HUES48 (cell line): ENCODE measurements around the gene SCRN2.

Experiments used
- H3K27ac ChIP-seq: one replicate; pipeline ENCODE4 v1.7.0; 2013; ENCODE audit warnings: low read depth, low read length, inconsistent platforms
- H3K27me3 ChIP-seq: 2 replicates; pipeline ENCODE4 v1.6.1; 2013; ENCODE audit warnings: mild to moderate bottlenecking, low read length; ENCODE audit not compliant: control insufficient read depth, insufficient read depth
- H3K36me3 ChIP-seq: 2 replicates; pipeline ENCODE4 v1.6.1; 2013; ENCODE audit warnings: low read length; ENCODE audit not compliant: control insufficient read depth, insufficient read depth
- H3K4me1 ChIP-seq: 2 replicates; pipeline ENCODE4 v1.6.1; 2013; ENCODE audit warnings: mild to moderate bottlenecking, low read length; ENCODE audit not compliant: control insufficient read depth, insufficient read depth
- H3K4me3 ChIP-seq: 2 replicates; pipeline ENCODE4 v1.5.1; 2013; ENCODE audit warnings: mild to moderate bottlenecking, low read depth, low read length
- H3K9ac ChIP-seq: 2 replicates; pipeline ENCODE4 v1.6.1; 2013; ENCODE audit warnings: mild to moderate bottlenecking, low read depth, low read length, moderate library complexity
- H3K9me3 ChIP-seq: 2 replicates; pipeline ENCODE4 v1.6.1; 2013; ENCODE audit warnings: low read length; ENCODE audit not compliant: control insufficient read depth, insufficient read depth

The SCRN2 gene

DNA sequence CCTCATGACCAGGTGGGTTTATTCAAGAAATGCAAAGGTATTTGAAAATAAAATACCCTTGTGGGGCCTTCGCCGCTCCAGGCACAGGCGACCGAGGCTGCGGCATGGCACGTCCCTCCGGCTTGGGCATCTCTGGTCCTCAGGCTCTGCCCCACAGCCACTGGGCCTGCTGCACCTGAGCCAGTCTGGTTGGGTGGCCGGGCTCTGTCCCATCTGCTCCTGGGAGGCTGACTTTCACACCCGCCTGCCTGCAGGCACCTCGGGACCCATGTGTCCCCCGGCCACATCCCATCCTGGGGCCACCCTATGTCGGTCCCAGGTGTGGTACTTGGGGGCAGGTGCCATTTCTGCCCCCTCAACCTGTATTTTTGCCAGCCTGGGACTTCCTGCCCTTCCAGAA lies 40.4 kb downstream of the SCRN2 start:
- no peak overlapping the region for H3K9ac ChIP-seq
- H3K27ac ChIP-seq: no peak overlapping the region
- no peaks in the 10 kb centered on the region for H3K27me3 ChIP-seq
- H3K9me3 ChIP-seq: no peaks in the 10 kb centered on the region
- no peaks in the 10 kb centered on the region for H3K36me3 ChIP-seq
- no peak overlapping the region for H3K4me3 ChIP-seq
- no peaks in the 10 kb centered on the region for H3K4me1 ChIP-seq

DNA sequence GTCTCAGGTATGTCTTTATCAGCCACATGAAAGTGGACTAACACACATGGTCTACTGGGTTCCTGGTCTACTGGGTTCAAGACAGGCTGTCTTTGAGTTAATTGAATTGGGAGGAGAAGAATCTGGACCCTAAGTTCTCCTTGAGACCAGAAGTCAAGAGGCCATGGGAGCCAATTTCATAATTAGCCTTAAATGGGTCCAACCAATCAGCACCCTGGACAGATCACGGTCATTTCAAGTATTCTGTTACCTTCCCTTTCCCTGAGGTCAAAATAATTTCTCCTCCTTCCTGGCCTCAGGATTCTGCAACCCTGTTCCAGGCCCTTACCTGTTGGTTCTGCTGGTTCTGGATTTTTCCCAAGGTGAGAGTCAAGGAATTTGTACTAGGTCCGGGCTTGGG lies 43.3 kb downstream of the SCRN2 start:
- Histone ChIP-seq H3K9me3 (no peaks in the 10 kb centered on the region), H3K4me3 (no peak overlapping the region), H3K27ac (no peak overlapping the region), H3K36me3 (no peaks in the 10 kb centered on the region), H3K4me1 (no peaks in the 10 kb centered on the region), H3K27me3 (peaks cover 15% of the 10 kb centered on the region), H3K9ac (no peak overlapping the region)

DNA sequence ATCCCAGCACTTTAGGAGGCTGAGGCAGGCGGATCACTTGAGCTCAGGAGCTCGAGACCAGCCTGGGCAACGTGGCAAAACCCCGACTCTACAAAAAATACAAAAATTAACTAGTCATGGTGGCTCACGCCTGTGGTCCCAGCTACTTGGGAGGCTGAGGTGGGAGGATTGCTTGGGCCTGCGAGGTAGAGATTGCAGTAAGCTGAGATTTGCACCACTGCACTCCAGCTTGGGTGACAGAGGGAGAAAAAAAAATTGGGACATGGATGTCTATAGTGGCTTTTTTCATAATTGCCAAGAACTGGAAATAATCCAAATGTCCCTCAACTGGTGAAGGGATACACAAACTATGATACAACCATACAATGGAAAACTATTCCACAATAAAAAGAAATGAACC lies 48.1 kb downstream of the SCRN2 start:
- Histone ChIP-seq H3K4me1 (no peaks in the 10 kb centered on the region), H3K4me3 (no peak overlapping the region), H3K27me3 (peaks cover 61% of the 10 kb centered on the region), H3K36me3 (no peaks in the 10 kb centered on the region), H3K9me3 (no peaks in the 10 kb centered on the region), H3K9ac (no peak overlapping the region), H3K27ac (no peak overlapping the region)

DNA sequence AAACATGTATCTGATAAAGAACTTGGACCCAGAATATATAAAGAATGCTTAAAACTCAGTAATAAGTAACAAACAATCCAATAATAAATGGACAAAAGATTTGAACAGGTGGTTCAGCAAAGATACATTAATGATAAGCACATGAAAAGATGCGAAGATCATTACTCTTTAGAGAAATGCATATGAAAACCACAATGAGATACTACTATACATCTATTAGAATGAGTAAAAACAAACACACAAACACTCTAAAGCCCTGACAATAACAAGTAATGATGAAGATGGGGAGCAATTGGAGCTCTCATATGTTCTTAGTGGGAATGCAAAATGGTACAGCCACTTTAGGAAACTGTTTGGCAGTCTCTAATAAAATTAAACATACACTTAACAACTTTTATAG lies 48.6 kb downstream of the SCRN2 start:
- no peak overlapping the region for H3K27ac ChIP-seq
- H3K4me3 ChIP-seq: no peak overlapping the region
- no peaks in the 10 kb centered on the region for H3K4me1 ChIP-seq
- H3K9ac ChIP-seq: no peak overlapping the region
- H3K9me3 ChIP-seq: no peaks in the 10 kb centered on the region
- H3K36me3 ChIP-seq: no peaks in the 10 kb centered on the region
- H3K27me3 ChIP-seq: peaks cover 64% of the 10 kb centered on the region

DNA sequence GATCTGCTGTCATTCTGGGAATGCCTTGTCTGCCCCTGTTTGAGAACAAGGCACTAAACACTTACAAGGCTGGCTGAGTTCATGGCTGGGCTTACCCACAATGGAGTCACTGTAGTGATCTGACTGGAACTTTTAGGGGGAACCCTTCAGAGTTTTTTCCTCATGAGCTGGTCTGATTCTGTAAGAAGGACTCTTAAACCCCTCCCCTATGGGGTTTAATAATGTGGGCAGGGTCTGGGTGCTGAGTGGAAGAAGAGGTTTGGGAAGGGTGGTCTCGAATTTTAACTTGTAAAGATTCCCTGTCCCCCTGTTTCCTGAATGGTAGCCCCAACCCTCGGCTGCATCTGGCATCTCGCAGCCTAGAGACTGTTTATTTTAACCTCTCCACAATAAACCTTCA lies 50.0 kb downstream of the SCRN2 start:
- no peak overlapping the region for H3K27ac ChIP-seq
- H3K9ac ChIP-seq: no peak overlapping the region
- peaks cover 64% of the 10 kb centered on the region for H3K27me3 ChIP-seq
- H3K4me3 ChIP-seq: no peak overlapping the region
- H3K9me3 ChIP-seq: no peaks in the 10 kb centered on the region
- H3K36me3 ChIP-seq: no peaks in the 10 kb centered on the region
- no peaks in the 10 kb centered on the region for H3K4me1 ChIP-seq

DNA sequence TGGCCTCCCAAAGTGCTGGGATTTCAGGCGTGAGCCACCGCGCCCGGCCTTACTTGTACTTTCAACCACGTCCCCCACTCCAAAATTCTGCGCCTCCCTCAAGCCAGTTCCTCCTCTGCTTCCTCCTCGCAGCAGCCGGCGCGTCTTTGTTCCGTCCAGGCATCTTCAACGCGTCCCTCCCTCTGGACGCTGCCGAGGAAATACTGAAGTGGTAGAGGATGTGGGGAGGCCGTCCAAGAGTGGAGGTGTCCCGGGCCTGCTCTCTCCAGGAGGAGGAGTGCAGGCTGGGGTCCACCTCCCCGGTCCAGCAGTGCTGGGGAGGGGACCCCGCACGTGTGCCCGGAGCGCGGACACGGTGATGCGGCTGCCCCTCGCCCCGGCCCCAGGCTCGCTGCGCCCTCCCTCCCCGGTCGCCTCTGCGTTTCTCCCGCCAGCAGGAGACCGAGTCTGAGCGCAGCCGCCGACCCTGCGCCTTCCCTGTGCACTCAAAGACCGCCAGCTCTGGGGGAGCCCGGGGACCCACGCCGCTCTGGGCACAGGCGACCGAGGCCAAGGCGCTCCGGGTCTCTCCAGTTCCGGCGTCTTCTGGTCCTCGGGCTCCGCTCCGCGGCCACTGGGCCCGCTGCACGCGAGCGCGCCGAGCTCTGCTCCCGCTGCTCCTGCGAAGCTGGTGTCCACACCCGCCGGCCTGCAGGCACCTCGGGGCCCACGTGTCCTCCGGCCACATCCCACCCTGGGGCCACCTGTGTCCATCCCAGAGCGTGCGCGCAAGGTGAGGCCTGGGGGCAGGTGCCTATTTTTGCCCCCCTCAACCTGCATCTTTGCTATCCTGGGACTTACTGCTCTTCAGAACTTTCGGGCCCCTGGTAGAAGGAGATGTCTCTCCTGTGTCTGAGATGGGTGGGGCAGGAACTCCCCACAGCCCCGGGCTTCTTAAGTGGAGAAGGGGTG lies 51.2 kb downstream of the SCRN2 start:
- Histone ChIP-seq H3K27ac (no peak overlapping the region), H3K27me3 (peaks cover 60% of the 10 kb centered on the region), H3K4me1 (no peaks in the 10 kb centered on the region), H3K4me3 (peak overlapping the region; percentile 58), H3K9me3 (no peaks in the 10 kb centered on the region), H3K9ac (no peak overlapping the region), H3K36me3 (no peaks in the 10 kb centered on the region)
